BE2C (cell line): ENCODE measurements around the gene PRDM16.

Experiments used
- DNase-seq: peaks from one replicate; pipeline ENCODE4 v3.0.0-alpha.2; 2020
- H3K27me3 ChIP-seq: fragments of 250-450 bp; sonication (Bioruptor Pico); 2 replicates; pipeline ENCODE4 v1.5.1; 2020; ENCODE audit warnings: mild to moderate bottlenecking
- H3K36me3 ChIP-seq: fragments of 250-450 bp; sonication (Bioruptor Pico); 2 replicates; pipeline ENCODE4 v1.5.1; 2020; ENCODE audit warnings: mild to moderate bottlenecking
- H3K4me1 ChIP-seq: fragments of 250-450 bp; sonication (Bioruptor Pico); 2 replicates; pipeline ENCODE4 v1.5.1; 2020
- H3K4me3 ChIP-seq: 2 replicates; pipeline ENCODE4 v1.5.1; 2011; ENCODE audit warnings: low read depth, low read length
- H3K9me3 ChIP-seq: fragments of 250-450 bp; sonication (Bioruptor Pico); 2 replicates; pipeline ENCODE4 v1.5.1; 2020
- CTCF ChIP-seq: IDR thresholded peaks from 2 replicates; pipeline ENCODE4 v1.5.1; 2012; ENCODE audit warnings: mild to moderate bottlenecking, low read depth, low read length

Gene PRDM16

GRCh38 chr1:3365523-3366125 lies 296.6 kb downstream of the PRDM16 start:
- TF ChIP-seq CTCF, result no peak
- Histone ChIP-seq H3K4me1 (no peaks in the 10 kb centered on the region), H3K36me3 (no peaks in the 10 kb centered on the region), H3K4me3 (no peak overlapping the region), H3K9me3 (no peaks in the 10 kb centered on the region), H3K27me3 (peaks cover 7% of the 10 kb centered on the region; the same call in 1 of the 2 replicates)
- no peak for DNase-seq

DNA sequence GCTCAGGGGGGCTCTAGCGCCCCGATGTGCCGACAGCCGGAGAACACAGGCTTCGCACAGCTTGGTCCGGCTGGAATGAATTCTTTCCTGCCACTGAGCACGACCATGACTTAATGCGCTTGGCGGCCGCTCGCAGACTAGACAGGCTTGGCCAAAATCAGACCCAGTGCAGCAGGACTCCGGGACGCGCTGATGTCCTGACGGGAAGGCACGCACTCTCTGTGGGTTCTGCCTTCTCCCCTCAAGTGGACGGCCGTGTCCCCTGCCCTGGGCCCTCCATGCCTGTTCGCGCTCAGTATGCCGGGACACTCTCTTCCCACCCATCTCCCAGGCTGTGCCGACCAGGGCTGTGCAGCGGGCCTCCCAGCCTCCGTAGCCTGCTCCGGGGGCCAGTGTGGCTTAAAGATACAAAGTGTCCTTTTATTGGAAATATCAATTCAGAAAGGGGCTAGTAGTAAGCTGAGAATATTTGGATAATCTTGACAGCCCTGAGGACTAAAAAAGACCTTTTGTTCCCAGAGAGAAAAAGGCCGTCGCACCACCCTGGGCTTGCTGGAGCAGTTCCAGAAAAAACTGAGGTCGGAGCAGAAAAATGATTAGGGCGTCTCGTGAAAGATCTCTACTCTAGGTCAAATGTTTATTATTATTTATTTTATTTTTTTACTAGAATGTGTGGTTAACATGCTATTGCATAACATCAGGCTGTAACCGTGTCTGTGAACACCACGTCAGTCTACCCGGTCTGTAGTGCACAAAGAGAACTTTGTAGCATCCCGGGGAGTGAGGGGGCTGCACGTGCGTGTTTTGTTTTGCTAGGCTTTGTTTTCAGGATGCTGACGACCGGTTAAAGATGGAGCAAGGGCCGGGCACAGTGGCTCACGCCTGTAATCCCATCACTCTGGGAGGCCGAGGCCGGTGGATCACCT lies 297.4 kb downstream of the PRDM16 start:
- Histone ChIP-seq H3K9me3 (no peaks in the 10 kb centered on the region), H3K4me3 (no peak overlapping the region), H3K36me3 (no peaks in the 10 kb centered on the region), H3K4me1 (no peaks in the 10 kb centered on the region), H3K27me3 (peaks cover 7% of the 10 kb centered on the region; the same call in 1 of the 2 replicates)
- no peak for DNase-seq
- no peak for TF ChIP-seq CTCF

GRCh38 chr1:3367376-3367775 lies 298.4 kb downstream of the PRDM16 start:
- Histone ChIP-seq H3K9me3 (no peaks in the 10 kb centered on the region), H3K36me3 (no peaks in the 10 kb centered on the region), H3K4me3 (no peak overlapping the region), H3K27me3 (peaks cover 7% of the 10 kb centered on the region; the same call in 1 of the 2 replicates), H3K4me1 (no peaks in the 10 kb centered on the region)
- TF ChIP-seq CTCF, result no peak
- DNase-seq, result no peak

GRCh38 chr1:3368059-3368458 lies 299.1 kb downstream of the PRDM16 start:
- Histone ChIP-seq H3K9me3 (no peaks in the 10 kb centered on the region), H3K4me1 (no peaks in the 10 kb centered on the region), H3K4me3 (no peak overlapping the region), H3K36me3 (no peaks in the 10 kb centered on the region), H3K27me3 (peaks cover 7% of the 10 kb centered on the region; the same call in 1 of the 2 replicates)
- DNase-seq, result no peak
- no peak for TF ChIP-seq CTCF

DNA sequence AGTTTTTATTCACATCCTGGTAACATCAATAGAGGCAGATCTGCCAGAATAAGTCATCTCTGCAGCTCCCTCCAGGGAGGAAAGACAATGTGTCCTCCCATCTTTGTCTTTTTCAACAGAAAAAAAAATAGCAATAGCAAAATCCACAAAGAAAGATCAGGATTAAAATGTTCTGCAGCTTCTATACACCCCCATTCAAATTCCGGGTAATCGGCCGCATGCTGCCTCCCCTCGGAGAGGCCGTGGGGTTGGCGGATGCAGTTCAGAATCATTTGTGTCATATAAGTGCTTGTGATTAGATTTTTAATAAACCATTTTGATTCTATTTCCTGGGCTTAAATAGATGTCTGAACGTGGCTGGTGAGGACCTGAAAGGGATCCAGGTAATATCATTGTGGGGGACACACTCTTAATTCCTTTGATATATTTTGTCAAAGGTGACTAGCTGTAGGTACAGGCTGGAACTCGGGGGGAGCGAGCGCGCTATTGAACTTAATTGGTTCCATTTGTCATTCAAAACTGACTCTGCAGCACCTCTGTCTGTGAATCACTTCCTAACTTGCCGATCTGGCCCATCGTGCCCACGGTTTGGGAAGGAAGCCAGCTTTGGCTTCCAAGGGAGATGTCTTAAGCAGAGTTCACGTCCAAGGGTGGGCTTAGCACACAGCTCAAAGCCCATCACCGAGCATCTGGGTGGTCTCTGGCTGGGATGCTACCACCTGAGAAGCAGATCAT lies 299.9 kb downstream of the PRDM16 start:
- no peaks in the 10 kb centered on the region for H3K4me1 ChIP-seq
- H3K36me3 ChIP-seq, result no peaks in the 10 kb centered on the region
- H3K9me3 ChIP-seq, result no peaks in the 10 kb centered on the region
- TF ChIP-seq CTCF, result no peak
- H3K4me3 ChIP-seq, result no peak overlapping the region
- peaks cover 10% of the 10 kb centered on the region; the same call in 1 of the 2 replicates for H3K27me3 ChIP-seq
- DNase-seq, result no peak
